WTC11 (cell line): ENCODE results near the gene MARCKSL1. TPM values are rescaled to one million over a fixed set of nuclear protein-coding genes. Genes with fewer than 3 reads are reported as not detected.

Experiments
- AFF4 ChIP-seq: sonication (generic); formaldehyde crosslinking; IDR thresholded peaks from 2 replicates; pipeline ENCODE4 v1.8.1; 2023; ENCODE audit warnings: mild to moderate bottlenecking, missing genetic modification reagents, borderline replicate concordance
- ARID4B ChIP-seq: sonication (generic); formaldehyde crosslinking; IDR thresholded peaks from 2 replicates; pipeline ENCODE4 v1.8.0; 2023; ENCODE audit warnings: missing genetic modification reagents, mild to moderate bottlenecking, borderline replicate concordance
- ESRRA ChIP-seq: sonication (generic); formaldehyde crosslinking; IDR thresholded peaks from 2 replicates; pipeline ENCODE4 v1.8.1; 2022; ENCODE audit warnings: mild to moderate bottlenecking, missing genetic modification reagents, borderline replicate concordance
- FOXK1 ChIP-seq: sonication (generic); formaldehyde crosslinking; IDR thresholded peaks from 2 replicates; pipeline ENCODE4 v1.8.0; 2022; ENCODE audit warnings: mild to moderate bottlenecking, moderate library complexity, missing genetic modification reagents
- GTF2I ChIP-seq: fragments of 250-450 bp; sonication (Bioruptor Pico); conservative IDR thresholded peaks from 2 replicates; pipeline ENCODE4 v1.4.0; 2021; ENCODE audit warnings: mild to moderate bottlenecking
- IRF1 ChIP-seq: sonication (generic); formaldehyde crosslinking; IDR thresholded peaks from 2 replicates; pipeline ENCODE4 v1.8.0; 2023; ENCODE audit warnings: missing genetic modification reagents
- JUN ChIP-seq: sonication (generic); formaldehyde crosslinking; IDR thresholded peaks from 2 replicates; pipeline ENCODE4 v1.8.0; 2023; ENCODE audit warnings: mild to moderate bottlenecking, missing genetic modification reagents
- NFATC4 ChIP-seq: fragments of 250-450 bp; sonication (Bioruptor Pico); IDR thresholded peaks from 2 replicates; pipeline ENCODE4 v1.9.0; 2021; ENCODE audit warnings: mild to moderate bottlenecking
- NR3C1 ChIP-seq: sonication (generic); formaldehyde crosslinking; conservative IDR thresholded peaks from 2 replicates; pipeline ENCODE4 v1.8.1; 2023; ENCODE audit warnings: low read depth, mild to moderate bottlenecking, missing genetic modification reagents
- PRDM15 ChIP-seq: sonication (generic); formaldehyde crosslinking; IDR thresholded peaks from 2 replicates; pipeline ENCODE4 v1.8.0; 2022; ENCODE audit warnings: missing genetic modification reagents
- TEAD1 ChIP-seq: sonication (generic); formaldehyde crosslinking; IDR thresholded peaks from 2 replicates; pipeline ENCODE4 v1.8.0; 2022; ENCODE audit warnings: mild to moderate bottlenecking, missing genetic modification reagents
- TEAD4 ChIP-seq: sonication (generic); formaldehyde crosslinking; IDR thresholded peaks from 2 replicates; pipeline ENCODE4 v1.8.0; 2022; ENCODE audit warnings: mild to moderate bottlenecking, missing genetic modification reagents
- USF2 ChIP-seq: sonication (generic); formaldehyde crosslinking; IDR thresholded peaks from 2 replicates; pipeline ENCODE4 v1.8.1; 2023; ENCODE audit warnings: mild to moderate bottlenecking, missing genetic modification reagents, moderate library complexity
- ZBTB21 ChIP-seq: sonication (generic); formaldehyde crosslinking; IDR thresholded peaks from 2 replicates; pipeline ENCODE4 v1.8.1; 2023; ENCODE audit warnings: mild to moderate bottlenecking, missing genetic modification reagents, borderline replicate concordance
- ZNF138 ChIP-seq: sonication (generic); formaldehyde crosslinking; conservative IDR thresholded peaks from 2 replicates; pipeline ENCODE4 v1.8.1; 2022; ENCODE audit warnings: mild to moderate bottlenecking, moderate library complexity, missing genetic modification reagents
- ZNF232 ChIP-seq: sonication (generic); formaldehyde crosslinking; IDR thresholded peaks from 2 replicates; pipeline ENCODE4 v1.8.0; 2022; ENCODE audit warnings: mild to moderate bottlenecking, missing genetic modification reagents
- ZNF396 ChIP-seq: fragments of 250-450 bp; sonication (Bioruptor Pico); IDR thresholded peaks from 2 replicates; pipeline ENCODE4 v1.8.0; 2021; ENCODE audit warnings: mild to moderate bottlenecking, moderate library complexity, borderline replicate concordance
- ZNF416 ChIP-seq: fragments of 250-450 bp; sonication (Bioruptor Pico); IDR thresholded peaks from 2 replicates; pipeline ENCODE4 v1.9.0; 2021; ENCODE audit warnings: mild to moderate bottlenecking, inconsistent platforms
- ZNF423 ChIP-seq: fragments of 250-450 bp; sonication (Bioruptor Pico); IDR thresholded peaks from 2 replicates; pipeline ENCODE4 v2.1.2; 2022; ENCODE audit warnings: mild to moderate bottlenecking, moderate library complexity
- ZNF671 ChIP-seq: fragments of 250-450 bp; sonication (Bioruptor Pico); IDR thresholded peaks from 2 replicates; pipeline ENCODE4 v1.8.0; 2021; ENCODE audit warnings: mild to moderate bottlenecking
- total RNA-seq: library from RNA; stranded (reverse); gene quantifications from 3 replicates; pipeline ENCODE4 v1.2.3, GENCODE V29; 2021
- TF ChIP-seq, protein P1 (sequence below): fragments of 200-600 bp; IDR thresholded peaks from 2 replicates; pipeline ENCODE4 v1.8.0; 2022; ENCODE audit warnings: antibody characterized with exemption
- TF ChIP-seq, protein P2 (sequence below): sonication (generic); formaldehyde crosslinking; IDR thresholded peaks from 2 replicates; pipeline ENCODE4 v1.8.1; 2022; ENCODE audit warnings: low read depth, mild to moderate bottlenecking, moderate library complexity, missing genetic modification reagents, borderline replicate concordance

The MARCKSL1 gene
- total RNA-seq, 1 experiment from 2014 or later = 450 TPM

DNA sequence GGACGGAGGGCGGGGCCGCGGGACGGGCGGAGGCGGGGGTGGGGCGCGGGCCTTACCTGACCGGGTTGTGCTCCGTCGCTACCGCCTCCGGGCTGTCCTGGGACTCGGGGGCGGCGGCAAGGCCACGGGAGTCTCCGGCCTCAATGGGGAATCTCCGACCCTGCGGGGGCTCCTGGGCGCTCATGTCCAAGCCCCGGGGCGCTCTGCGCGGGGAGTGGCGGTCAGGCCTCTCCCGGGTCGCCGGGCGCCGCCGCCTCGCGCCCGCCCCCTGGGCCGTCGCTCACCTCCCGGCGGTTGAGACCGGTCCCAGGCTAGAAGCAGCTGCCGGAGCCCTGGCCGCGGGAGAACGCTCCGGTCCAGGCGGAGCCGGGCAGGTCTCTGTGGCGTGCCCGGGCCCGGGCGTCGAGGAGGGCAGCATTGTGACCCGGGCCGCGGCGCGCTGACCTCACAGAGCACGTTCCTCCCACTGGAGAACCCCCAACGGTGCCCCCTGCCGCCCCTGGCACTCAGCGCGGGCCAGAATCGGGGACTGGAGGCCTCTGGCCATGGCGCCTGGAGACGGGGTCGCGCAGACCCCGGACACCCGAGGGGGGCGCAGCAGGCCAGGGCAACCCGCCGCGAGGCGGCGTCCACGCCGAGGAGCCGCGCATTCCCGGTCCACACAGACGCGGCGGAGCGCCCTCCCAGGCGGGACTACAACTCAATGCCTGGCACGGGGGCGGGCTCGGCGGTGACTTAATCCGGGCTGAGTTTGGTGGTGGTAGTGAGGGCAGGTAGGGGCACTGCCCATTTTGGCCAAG, 25.8 kb upstream of the MARCKSL1 start (continued):
- TF ChIP-seq ARID4B (CRISPR knock-in tag) = peak; percentile 9; the same call in 1 of the 2 replicates
- TF ChIP-seq FOXK1 (CRISPR knock-in tag) = no peak
- TF ChIP-seq ZNF416 = no peak; the same call in 1 of the 2 replicates
- TF ChIP-seq ZNF396 (CRISPR knock-in tag) = no peak
- TF ChIP-seq ZNF232 (CRISPR knock-in tag) = 0 out of 2 replicates have a peak, but pooled peaks have one; percentile 31
- no peak for TF ChIP-seq ZBTB21 (CRISPR knock-in tag)
- TF ChIP-seq TEAD1 = no peak
- TF ChIP-seq JUN (CRISPR knock-in tag) = no peak
- TF ChIP-seq, protein P1, sequence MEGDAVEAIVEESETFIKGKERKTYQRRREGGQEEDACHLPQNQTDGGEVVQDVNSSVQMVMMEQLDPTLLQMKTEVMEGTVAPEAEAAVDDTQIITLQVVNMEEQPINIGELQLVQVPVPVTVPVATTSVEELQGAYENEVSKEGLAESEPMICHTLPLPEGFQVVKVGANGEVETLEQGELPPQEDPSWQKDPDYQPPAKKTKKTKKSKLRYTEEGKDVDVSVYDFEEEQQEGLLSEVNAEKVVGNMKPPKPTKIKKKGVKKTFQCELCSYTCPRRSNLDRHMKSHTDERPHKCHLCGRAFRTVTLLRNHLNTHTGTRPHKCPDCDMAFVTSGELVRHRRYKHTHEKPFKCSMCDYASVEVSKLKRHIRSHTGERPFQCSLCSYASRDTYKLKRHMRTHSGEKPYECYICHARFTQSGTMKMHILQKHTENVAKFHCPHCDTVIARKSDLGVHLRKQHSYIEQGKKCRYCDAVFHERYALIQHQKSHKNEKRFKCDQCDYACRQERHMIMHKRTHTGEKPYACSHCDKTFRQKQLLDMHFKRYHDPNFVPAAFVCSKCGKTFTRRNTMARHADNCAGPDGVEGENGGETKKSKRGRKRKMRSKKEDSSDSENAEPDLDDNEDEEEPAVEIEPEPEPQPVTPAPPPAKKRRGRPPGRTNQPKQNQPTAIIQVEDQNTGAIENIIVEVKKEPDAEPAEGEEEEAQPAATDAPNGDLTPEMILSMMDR = no peak
- TF ChIP-seq TEAD4 (CRISPR knock-in tag) = no peak
- 0 out of 2 replicates have a peak, but pooled peaks have one; percentile 15 for TF ChIP-seq AFF4 (CRISPR knock-in tag)
- no peak for TF ChIP-seq ESRRA (CRISPR knock-in tag)
- peak; percentile 81 for TF ChIP-seq ZNF423 (CRISPR knock-in tag)
- TF ChIP-seq NFATC4 (CRISPR knock-in tag) = no peak
- TF ChIP-seq GTF2I (CRISPR knock-in tag) = no peak
- no peak for TF ChIP-seq NR3C1 (CRISPR knock-in tag)
- no peak for TF ChIP-seq ZNF138
- TF ChIP-seq, protein P2, sequence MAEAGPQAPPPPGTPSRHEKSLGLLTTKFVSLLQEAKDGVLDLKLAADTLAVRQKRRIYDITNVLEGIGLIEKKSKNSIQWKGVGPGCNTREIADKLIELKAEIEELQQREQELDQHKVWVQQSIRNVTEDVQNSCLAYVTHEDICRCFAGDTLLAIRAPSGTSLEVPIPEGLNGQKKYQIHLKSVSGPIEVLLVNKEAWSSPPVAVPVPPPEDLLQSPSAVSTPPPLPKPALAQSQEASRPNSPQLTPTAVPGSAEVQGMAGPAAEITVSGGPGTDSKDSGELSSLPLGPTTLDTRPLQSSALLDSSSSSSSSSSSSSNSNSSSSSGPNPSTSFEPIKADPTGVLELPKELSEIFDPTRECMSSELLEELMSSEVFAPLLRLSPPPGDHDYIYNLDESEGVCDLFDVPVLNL (CRISPR knock-in tag) = no peak
- no peak for TF ChIP-seq USF2
- no peak for TF ChIP-seq IRF1 (CRISPR knock-in tag)
- TF ChIP-seq PRDM15 (CRISPR knock-in tag) = no peak
- TF ChIP-seq ZNF671 = no peak
